ENCODE results near the gene HBZ.

DNA sequence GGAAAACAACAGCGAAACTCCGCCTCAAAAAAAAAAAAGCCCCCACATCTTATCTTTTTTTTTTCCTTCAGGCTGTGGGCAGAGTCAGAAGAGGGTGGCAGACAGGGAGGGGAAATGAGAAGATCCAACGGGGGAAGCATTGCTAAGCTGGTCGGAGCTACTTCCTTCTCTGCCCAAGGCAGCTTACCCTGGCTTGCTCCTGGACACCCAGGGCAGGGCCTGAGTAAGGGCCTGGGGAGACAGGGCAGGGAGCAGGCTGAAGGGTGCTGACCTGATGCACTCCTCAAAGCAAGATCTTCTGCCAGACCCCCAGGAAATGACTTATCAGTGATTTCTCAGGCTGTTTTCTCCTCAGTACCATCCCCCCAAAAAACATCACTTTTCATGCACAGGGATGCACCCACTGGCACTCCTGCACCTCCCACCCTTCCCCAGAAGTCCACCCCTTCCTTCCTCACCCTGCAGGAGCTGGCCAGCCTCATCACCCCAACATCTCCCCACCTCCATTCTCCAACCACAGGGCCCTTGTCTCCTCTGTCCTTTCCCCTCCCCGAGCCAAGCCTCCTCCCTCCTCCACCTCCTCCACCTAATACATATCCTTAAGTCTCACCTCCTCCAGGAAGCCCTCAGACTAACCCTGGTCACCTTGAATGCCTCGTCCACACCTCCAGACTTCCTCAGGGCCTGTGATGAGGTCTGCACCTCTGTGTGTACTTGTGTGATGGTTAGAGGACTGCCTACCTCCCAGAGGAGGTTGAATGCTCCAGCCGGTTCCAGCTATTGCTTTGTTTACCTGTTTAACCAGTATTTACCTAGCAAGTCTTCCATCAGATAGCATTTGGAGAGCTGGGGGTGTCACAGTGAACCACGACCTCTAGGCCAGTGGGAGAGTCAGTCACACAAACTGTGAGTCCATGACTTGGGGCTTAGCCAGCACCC lies 22.8 kb downstream of the HBZ start:
- TF ChIP-seq, protein P1, sequence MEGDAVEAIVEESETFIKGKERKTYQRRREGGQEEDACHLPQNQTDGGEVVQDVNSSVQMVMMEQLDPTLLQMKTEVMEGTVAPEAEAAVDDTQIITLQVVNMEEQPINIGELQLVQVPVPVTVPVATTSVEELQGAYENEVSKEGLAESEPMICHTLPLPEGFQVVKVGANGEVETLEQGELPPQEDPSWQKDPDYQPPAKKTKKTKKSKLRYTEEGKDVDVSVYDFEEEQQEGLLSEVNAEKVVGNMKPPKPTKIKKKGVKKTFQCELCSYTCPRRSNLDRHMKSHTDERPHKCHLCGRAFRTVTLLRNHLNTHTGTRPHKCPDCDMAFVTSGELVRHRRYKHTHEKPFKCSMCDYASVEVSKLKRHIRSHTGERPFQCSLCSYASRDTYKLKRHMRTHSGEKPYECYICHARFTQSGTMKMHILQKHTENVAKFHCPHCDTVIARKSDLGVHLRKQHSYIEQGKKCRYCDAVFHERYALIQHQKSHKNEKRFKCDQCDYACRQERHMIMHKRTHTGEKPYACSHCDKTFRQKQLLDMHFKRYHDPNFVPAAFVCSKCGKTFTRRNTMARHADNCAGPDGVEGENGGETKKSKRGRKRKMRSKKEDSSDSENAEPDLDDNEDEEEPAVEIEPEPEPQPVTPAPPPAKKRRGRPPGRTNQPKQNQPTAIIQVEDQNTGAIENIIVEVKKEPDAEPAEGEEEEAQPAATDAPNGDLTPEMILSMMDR (conservative IDR thresholded peaks at IDR 0.05; ENCODE audit: low read length), result no peak
- TF ChIP-seq EZH2phosphoT487 (IDR thresholded peaks at IDR 0.05; ENCODE audit: borderline replicate concordance, low read depth, low read length), result no peak

All from OCI-LY7 (cell line).